ENCODE measurements around the gene ENPP7.
"Not testable (repeated sequence)": the region's sequence is repeated elsewhere in the genome, so short reads cannot be mapped to it uniquely, and the experiment has no call there.

The ENPP7 gene

GRCh38 chr17:79749958-79750357 is 19.2 kb downstream of the ENPP7 start:
- no peak for DNase-seq

- no peak for DNase-seq
These were observed 20.2 kb downstream of the ENPP7 start for GRCh38 chr17:79750650-79751545.

GRCh38 chr17:79752175-79752574 is 21.4 kb downstream of the ENPP7 start:
- no peak for DNase-seq

- DNase-seq: no peak
These were observed 23.6 kb downstream of the ENPP7 start for GRCh38 chr17:79754370-79754769.

GRCh38 chr17:79754903-79755302 is 24.2 kb downstream of the ENPP7 start:
- not testable (repeated sequence) for DNase-seq

- DNase-seq: no peak
These were observed 24.8 kb downstream of the ENPP7 start for GRCh38 chr17:79755591-79755990.

- DNase-seq: no peak
These were observed 26.5 kb downstream of the ENPP7 start for GRCh38 chr17:79757140-79757745.

- no peak for DNase-seq
These were observed 27.5 kb downstream of the ENPP7 start for GRCh38 chr17:79758271-79758670.

- DNase-seq: no peak
These were observed 29.6 kb downstream of the ENPP7 start for GRCh38 chr17:79760197-79760906.

- DNase-seq: no peak
These were observed 31.3 kb downstream of the ENPP7 start for GRCh38 chr17:79761894-79762589.

GRCh38 chr17:79765708-79766107 is 35.0 kb downstream of the ENPP7 start:
- no peak for DNase-seq

- no peak for DNase-seq
These were observed 39.1 kb downstream of the ENPP7 start for GRCh38 chr17:79769570-79770506.

GRCh38 chr17:79771276-79771675 is 40.5 kb downstream of the ENPP7 start:
- DNase-seq: no peak

GRCh38 chr17:79772726-79773125 is 42.0 kb downstream of the ENPP7 start:
- not testable (repeated sequence) for DNase-seq

- no peak for DNase-seq
These were observed 43.8 kb downstream of the ENPP7 start for GRCh38 chr17:79774561-79774975.

GRCh38 chr17:79775632-79776031 is 44.9 kb downstream of the ENPP7 start:
- no peak for DNase-seq

GRCh38 chr17:79776376-79777119 is 45.8 kb downstream of the ENPP7 start:
- no peak for DNase-seq

- no peak for DNase-seq
These were observed 46.6 kb downstream of the ENPP7 start for GRCh38 chr17:79777120-79777893.

- DNase-seq: peak; percentile 19
These were observed 47.3 kb downstream of the ENPP7 start, which contains the start of gene CBX2 for GRCh38 chr17:79777894-79778503. CBX2 (plus strand) TSS chr17:79778148; CDS start chr17:79778236, 88 bp downstream.
